Right atrium auricular region (tissue), 2 donors: ENCODE data around the gene MYO15A. TPM values are rescaled to one million over a fixed set of nuclear protein-coding genes. Genes with fewer than 3 reads are reported as not detected.

Experiments
- DNase-seq: peaks from one replicate; pipeline ENCODE4 v3.0.0-alpha.2; 2019; ENCODE audit warnings: low spot score
- H3K27ac ChIP-seq, 2 donors: fragments of 200-600 bp; sonication (generic); 1 replicate in 1 of 2; 2 replicates in 1 of 2; pipeline ENCODE4 v1.5.1; 2016 to 2019
- H3K27me3 ChIP-seq, 2 donors: fragments of 200-600 bp; sonication (generic); one replicate each; pipeline versions ENCODE4 v1.5.1 to v1.6.0; 2017 to 2019
- H3K36me3 ChIP-seq: fragments of 200-600 bp; sonication (generic); one replicate; pipeline ENCODE4 v1.5.1; 2016
- H3K4me1 ChIP-seq, 2 donors: fragments of 200-600 bp; sonication (generic); one replicate each; pipeline versions ENCODE4 v1.5.1 to v1.6.0; 2017 to 2019
- H3K4me3 ChIP-seq, 2 donors: fragments of 200-600 bp; sonication (generic); 1 replicate in 1 of 2; 2 replicates in 1 of 2; pipeline ENCODE4 v1.5.1; 2017 to 2019; ENCODE audit warnings: mild to moderate bottlenecking in 1 of 2, moderate library complexity in 1 of 2
- H3K9me3 ChIP-seq, 2 donors: fragments of 200-600 bp; sonication (generic); one replicate each; pipeline ENCODE4 v1.5.1; 2019
- CTCF ChIP-seq, 2 donors: fragments of 200-600 bp; sonication (generic); IDR thresholded peaks; one replicate each; pipeline ENCODE4 v1.5.1; 2019; ENCODE audit warnings: antibody characterized with exemption in 2 of 2
- total RNA-seq, 2 donors: library from RNA; depleted of rRNA; stranded (reverse); fragments of >200 nt; gene quantifications; one replicate each; pipeline ENCODE4 v1.1.0, GENCODE V29; 2016

MYO15A gene
- total RNA-seq, 2 donors from 2014 or later: 0.20 TPM; not detected in 1

GRCh38 chr17:18197535-18198194 lies 89.1 kb downstream of the MYO15A start:
- Histone ChIP-seq H3K4me3 (no peak overlapping the region), H3K9me3 (no peaks in the 10 kb centered on the region), H3K27ac (no peak overlapping the region), H3K36me3 (peaks cover 39% of the 10 kb centered on the region), H3K27me3 (no peaks in the 10 kb centered on the region), H3K4me1 (peaks cover 0 to 84% of the 10 kb centered on the region in 2 donors)
- no peak for DNase-seq
- TF ChIP-seq CTCF (IDR thresholded peaks at IDR 0.05): no peak

- no peak for DNase-seq
- Histone ChIP-seq H3K27ac (no peak overlapping the region), H3K4me1 (peaks cover 0 to 85% of the 10 kb centered on the region in 2 donors), H3K4me3 (no peak overlapping the region), H3K9me3 (no peaks in the 10 kb centered on the region), H3K27me3 (no peaks in the 10 kb centered on the region), H3K36me3 (peaks cover 39% of the 10 kb centered on the region)
- TF ChIP-seq CTCF (IDR thresholded peaks at IDR 0.05): no peak
Observed at GRCh38 chr17:18198530-18198929, 90.0 kb downstream of the MYO15A start.

GRCh38 chr17:18201108-18201507 lies 92.6 kb downstream of the MYO15A start:
- no peak overlapping the region for H3K4me3 ChIP-seq
- peak overlapping the region in 1 of 2 donors; percentile 5 for H3K27ac ChIP-seq
- peaks cover 0 to 63% of the 10 kb centered on the region in 2 donors for H3K4me1 ChIP-seq
- DNase-seq: no peak
- no peaks in the 10 kb centered on the region for H3K27me3 ChIP-seq
- no peaks in the 10 kb centered on the region for H3K9me3 ChIP-seq
- peaks cover 25% of the 10 kb centered on the region for H3K36me3 ChIP-seq
- no peak for TF ChIP-seq CTCF (IDR thresholded peaks at IDR 0.05)

- Histone ChIP-seq H3K27ac (no peak overlapping the region), H3K36me3 (peaks cover 28% of the 10 kb centered on the region), H3K4me3 (no peak overlapping the region), H3K27me3 (no peaks in the 10 kb centered on the region), H3K4me1 (peaks cover 0 to 46% of the 10 kb centered on the region in 2 donors), H3K9me3 (no peaks in the 10 kb centered on the region)
- no peak for DNase-seq
- TF ChIP-seq CTCF (IDR thresholded peaks at IDR 0.05): no peak
Observed at GRCh38 chr17:18203308-18203707, 94.8 kb downstream of the MYO15A start.

- Histone ChIP-seq H3K4me3 (no peak overlapping the region), H3K27ac (no peak overlapping the region), H3K36me3 (peaks cover 47% of the 10 kb centered on the region), H3K27me3 (no peaks in the 10 kb centered on the region), H3K9me3 (no peaks in the 10 kb centered on the region), H3K4me1 (peaks cover 0 to 20% of the 10 kb centered on the region in 2 donors)
- TF ChIP-seq CTCF (IDR thresholded peaks at IDR 0.05): no peak
- no peak for DNase-seq
Observed at GRCh38 chr17:18205861-18206260, 97.3 kb downstream of the MYO15A start.

GRCh38 chr17:18206962-18207361 lies 98.4 kb downstream of the MYO15A start:
- DNase-seq: no peak
- no peak overlapping the region for H3K4me3 ChIP-seq
- H3K4me1 ChIP-seq: peaks cover 0 to 11% of the 10 kb centered on the region in 2 donors
- H3K27ac ChIP-seq: no peak overlapping the region
- H3K9me3 ChIP-seq: no peaks in the 10 kb centered on the region
- H3K36me3 ChIP-seq: peaks cover 50% of the 10 kb centered on the region
- no peak for TF ChIP-seq CTCF (IDR thresholded peaks at IDR 0.05)
- no peaks in the 10 kb centered on the region for H3K27me3 ChIP-seq
